HG03103 (cell line): ENCODE measurements around the gene LY86.
"Not testable (repeated sequence)": the region's sequence is repeated elsewhere in the genome, so short reads cannot be mapped to it uniquely, and the experiment has no call there.

Experiments
- ATAC-seq: cut with Tn5 transposase; IDR thresholded peaks from one replicate; pipeline ENCODE4 v1.9.1; 2021; ENCODE audit warnings: low read depth; ENCODE audit not compliant: unreplicated experiment

LY86 gene

DNA sequence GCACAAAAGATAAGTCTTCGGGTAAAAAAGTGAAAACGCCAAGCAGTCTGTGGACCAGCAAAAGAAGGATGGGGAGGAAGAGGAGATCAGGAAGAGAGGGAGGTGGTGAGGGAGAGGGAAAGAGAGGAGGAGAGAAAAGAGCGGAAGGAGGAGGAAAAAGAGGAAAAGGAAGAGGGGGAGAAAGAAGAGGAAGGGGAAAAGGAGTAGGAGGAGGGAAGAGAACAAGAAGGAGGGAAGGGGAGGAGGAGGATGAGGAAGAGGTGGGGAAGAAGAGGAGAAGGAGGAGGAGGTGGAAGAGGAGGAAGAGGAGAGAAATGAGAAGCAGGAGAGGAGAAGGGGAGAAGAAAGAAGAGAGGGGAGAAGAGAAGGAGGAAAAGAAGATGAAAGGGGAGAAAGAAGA is 6.5 kb downstream of the LY86 start:
- no peak for ATAC-seq

DNA sequence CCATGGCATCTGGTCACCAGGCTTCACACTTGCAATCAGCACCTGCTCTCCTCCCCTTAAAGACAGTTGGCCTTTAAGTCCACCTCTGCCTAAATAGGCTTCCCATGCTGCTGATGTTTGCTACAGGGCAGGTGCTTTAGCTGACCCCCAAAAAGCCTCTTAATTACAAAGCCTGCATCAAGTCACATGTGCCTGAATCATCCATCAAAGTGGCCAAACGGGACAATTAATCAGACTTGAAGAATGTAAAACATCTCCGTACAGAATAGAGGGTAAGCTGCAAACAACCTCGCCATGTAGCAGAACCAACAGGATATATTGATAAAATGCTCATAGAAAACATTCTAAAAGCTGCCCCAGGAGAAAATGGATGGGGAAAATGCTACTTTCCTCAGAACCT is 7.4 kb downstream of the LY86 start:
- ATAC-seq, result no peak

DNA sequence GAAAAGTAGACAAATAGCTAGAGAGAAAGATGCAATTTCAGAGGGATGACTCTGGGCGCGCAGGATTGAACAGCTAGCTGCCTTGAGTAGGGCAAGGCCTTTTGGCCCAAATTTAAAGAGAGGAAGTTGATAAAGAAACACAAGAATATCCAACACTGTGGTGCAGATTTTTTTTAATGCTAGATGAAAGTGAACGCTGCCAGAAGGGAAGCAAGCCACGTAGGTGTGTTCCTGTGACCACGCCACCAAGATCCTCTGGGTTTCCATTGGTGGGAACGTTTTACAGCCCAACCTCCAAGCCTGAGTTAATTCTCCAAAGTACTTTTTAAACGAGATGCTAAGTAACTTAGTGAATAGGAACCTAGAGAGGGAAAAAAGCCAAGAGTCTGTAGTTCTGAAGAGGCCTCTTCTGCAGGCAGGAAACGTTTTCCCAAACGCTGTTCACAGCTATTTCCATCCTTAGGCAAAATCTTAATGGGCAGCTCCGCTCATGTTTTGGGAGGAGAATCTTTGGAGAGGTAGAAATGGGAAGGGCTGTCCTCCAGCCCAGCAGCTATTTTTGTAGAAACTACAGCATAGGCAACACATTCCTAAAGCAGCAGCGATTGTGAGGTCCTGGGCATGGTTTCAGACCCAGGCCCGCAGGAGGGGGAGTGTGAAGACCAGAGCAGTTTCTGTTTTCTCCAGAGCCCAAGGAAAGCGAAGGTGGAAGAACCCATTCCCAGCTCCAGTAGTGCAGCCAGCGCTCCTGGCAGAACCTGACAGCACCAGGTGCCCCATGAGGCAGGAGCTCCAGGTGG is 8.2 kb downstream of the LY86 start:
- ATAC-seq, result no peak

DNA sequence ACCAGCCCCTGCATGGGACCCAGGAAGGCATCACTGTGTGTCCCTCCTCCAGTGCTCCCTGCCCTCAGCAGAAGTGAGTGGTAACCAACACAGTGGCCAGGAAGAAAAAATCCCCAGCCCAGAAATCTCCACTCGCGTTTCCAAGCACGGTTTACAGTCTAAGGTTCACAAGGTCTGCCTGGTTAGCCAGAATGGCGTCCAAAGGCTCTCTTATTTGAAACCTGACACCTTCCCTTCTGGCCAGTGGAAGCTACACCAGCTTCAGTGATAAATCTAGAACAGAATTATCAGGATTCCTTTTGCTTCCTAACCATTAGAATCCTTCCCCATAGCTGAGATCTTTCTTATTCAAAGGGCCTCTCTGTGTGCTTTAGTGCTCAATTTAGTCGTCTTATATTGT is 9.2 kb downstream of the LY86 start:
- no peak for ATAC-seq

DNA sequence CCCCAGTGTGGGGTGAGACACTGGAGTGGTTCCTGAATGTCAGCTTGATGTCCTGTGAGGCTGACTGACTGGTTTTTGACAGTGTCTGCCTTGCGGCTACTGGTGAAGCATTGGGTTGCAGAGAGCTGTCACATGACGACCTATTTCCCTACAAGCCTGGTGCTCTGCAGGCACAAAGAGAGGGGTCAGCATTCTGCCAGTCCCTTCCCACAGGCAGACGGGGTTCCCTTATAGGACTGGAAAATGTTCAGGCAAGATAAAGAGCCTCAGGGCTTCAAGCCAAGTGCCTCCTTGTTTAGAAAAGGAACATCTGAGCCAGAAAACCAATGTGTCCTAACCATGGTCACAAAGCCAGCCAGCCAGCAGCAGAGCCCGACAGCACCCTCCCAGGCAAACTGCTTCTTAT is 11.0 kb downstream of the LY86 start:
- ATAC-seq, result no peak

DNA sequence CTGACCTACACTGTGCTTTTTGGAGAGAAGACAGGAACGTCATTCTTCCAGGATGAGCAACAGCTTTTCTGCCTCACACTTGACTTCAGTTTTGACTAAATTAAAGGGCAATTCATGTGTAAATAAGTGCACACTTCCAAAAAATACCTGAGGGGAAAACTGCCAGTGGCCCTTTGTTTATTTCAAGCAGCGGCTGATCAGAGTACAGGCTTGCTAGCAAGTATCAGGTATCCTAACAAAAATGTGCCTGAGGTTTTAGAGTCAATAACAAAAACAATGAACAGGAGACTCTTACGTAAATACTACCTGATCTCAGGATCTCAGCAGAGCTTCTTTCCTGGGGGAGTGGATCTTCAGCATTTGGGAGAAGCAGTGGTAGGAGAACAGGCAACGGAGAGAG is 12.4 kb downstream of the LY86 start:
- ATAC-seq, result no peak

DNA sequence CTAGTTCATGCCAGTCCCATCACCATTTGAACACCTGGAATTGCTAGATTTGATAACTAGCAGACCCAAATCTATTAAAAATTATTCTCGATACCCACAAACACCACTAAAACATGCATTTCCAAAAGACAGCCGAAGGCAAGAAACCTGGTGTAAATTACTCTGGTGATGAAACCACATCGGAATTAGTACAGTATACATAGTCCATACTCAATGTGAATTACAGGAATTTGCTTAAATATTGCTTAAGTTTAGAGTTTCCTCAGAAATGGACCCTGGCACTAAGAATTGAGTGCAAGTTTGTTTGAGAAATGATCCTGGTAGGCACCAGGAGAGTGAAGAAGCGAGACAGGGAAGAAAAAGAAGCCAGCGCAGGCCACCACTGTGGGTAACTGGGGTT is 13.7 kb downstream of the LY86 start:
- ATAC-seq, result no peak

- no peak for ATAC-seq
Measured at GRCh38 chr6:6603317-6603716, 14.8 kb downstream of the LY86 start.

GRCh38 chr6:6604015-6604414 is 15.5 kb downstream of the LY86 start:
- ATAC-seq, result no peak

- no peak for ATAC-seq
Measured at GRCh38 chr6:6604566-6604965, 16.0 kb downstream of the LY86 start.

DNA sequence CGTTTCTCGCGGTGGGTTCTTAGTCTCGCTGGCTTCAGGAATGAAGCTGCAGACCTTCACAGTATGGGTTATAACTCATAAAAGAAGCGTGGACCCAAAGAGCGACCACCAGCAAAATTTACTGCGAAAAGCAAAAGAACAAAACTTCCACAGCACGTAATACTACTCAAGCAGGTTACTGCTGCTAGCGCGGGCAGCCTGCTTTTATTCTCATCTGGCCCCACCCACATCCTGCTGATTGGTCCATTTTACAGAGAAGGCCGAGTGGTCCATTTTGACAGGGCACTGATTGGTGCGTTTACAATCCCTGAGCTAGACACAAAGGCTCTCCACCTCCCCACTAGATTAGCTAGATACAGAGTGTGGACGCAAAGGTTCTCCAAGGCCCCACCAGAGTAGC is 17.4 kb downstream of the LY86 start:
- no peak for ATAC-seq

- not testable (repeated sequence) for ATAC-seq
Measured at GRCh38 chr6:6606391-6607030, 18.0 kb downstream of the LY86 start.

- ATAC-seq, result no peak
Measured at GRCh38 chr6:6609450-6609849, 20.9 kb downstream of the LY86 start.

- ATAC-seq, result peak; percentile 97
Measured at GRCh38 chr6:6610031-6610591, 21.6 kb downstream of the LY86 start.

DNA sequence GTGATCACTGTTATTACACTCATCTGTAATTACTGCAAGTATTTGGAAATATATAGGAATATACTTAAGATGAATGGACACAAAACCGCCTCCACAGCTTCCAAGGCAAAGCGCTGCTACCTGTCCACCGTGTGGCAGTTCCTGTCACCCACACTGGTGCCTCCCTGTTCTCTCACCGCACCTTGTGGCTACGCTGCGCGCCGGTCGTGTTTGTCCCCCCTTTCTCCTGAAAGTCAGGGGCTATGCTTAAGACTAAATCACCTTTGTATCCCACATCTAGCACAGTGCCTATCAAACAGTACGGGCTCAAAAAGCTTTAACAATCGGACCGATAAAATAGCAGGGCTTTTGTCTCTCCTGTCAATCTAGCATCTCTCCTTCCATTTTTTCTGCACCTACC is 23.0 kb downstream of the LY86 start:
- no peak for ATAC-seq

DNA sequence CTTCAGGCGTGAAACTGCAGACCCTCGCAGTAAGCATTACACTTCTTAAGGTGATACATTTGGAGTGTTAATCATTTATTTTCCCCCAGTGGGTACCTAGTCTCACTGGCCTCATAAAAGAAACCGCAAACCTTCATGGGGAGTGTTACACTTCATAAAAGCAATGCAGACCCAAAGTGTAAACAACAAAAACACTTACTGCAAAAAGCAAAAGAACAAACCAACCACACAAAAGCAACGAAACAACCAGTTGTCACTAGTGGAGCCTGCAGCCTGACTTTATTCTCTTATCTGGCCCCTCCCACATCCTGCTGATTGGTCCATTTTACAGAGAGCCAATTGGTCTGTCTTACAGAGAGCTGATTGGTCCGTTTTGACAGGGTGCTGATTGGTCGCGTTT is 23.8 kb downstream of the LY86 start:
- ATAC-seq, result no peak

DNA sequence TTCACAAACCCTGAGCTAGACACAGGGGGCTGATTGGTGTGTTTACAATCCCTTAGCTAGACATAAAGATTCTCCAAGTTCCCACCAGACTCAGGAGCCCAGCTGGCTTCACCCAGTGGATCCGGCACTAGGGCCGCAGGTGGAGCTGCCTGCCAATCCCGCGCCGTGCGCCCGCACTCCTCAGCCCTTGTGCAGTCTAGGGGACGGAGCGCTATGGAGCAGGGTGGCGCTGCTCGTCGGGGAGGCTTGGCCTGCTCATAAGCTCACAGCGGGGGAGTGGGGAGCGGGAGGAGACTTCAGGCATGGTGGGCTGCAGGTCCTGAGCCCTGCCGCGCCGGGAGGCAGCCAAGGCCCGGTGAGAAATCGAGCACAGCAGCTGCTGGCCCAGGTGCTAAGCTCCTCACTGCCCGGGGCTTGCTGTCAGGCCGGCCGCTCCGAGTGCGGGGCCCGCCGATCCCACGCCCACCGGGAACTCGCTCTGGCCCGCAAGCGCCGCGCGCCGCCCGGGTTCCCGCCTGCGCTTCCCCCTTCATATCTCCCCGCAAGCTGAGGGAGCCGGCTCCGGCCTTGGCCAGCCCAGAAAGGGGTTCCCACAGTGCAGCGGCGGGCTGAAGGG is 24.7 kb downstream of the LY86 start:
- not testable (repeated sequence) for ATAC-seq

- ATAC-seq, result no peak
Measured at GRCh38 chr6:6614096-6614982, 25.8 kb downstream of the LY86 start.

GRCh38 chr6:6614983-6615349 is 26.4 kb downstream of the LY86 start:
- no peak for ATAC-seq

- ATAC-seq, result no peak
Measured at GRCh38 chr6:6616656-6617055, 28.1 kb downstream of the LY86 start.
